PC-9 (cell line): Measurements from ENCODE around the gene GABPB2.

Source experiments
- EZH2 ChIP-seq: fragments of 200-600 bp; sonication (generic); IDR thresholded peaks from 2 replicates; pipeline ENCODE4 v1.8.0; 2017; ENCODE audit warnings: antibody characterized with exemption, low read depth
- TF ChIP-seq, protein P1 (sequence below): fragments of 200-600 bp; sonication (generic); conservative IDR thresholded peaks from 2 replicates; pipeline ENCODE4 v1.6.1; 2017; ENCODE audit warnings: mixed run types, antibody characterized with exemption, mild to moderate bottlenecking, moderate library complexity

- TF ChIP-seq, protein P1, sequence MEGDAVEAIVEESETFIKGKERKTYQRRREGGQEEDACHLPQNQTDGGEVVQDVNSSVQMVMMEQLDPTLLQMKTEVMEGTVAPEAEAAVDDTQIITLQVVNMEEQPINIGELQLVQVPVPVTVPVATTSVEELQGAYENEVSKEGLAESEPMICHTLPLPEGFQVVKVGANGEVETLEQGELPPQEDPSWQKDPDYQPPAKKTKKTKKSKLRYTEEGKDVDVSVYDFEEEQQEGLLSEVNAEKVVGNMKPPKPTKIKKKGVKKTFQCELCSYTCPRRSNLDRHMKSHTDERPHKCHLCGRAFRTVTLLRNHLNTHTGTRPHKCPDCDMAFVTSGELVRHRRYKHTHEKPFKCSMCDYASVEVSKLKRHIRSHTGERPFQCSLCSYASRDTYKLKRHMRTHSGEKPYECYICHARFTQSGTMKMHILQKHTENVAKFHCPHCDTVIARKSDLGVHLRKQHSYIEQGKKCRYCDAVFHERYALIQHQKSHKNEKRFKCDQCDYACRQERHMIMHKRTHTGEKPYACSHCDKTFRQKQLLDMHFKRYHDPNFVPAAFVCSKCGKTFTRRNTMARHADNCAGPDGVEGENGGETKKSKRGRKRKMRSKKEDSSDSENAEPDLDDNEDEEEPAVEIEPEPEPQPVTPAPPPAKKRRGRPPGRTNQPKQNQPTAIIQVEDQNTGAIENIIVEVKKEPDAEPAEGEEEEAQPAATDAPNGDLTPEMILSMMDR = no peak
- no peak for TF ChIP-seq EZH2
Measured at GRCh38 chr1:151166505-151166956, 96.0 kb downstream of the GABPB2 start.
